ENCODE measurements around the gene COG5.

- TF ChIP-seq CTCF (IDR thresholded peaks at IDR 0.05) (no peak), POLR2AphosphoS5 (IDR thresholded peaks at IDR 0.05) (no peak)
These were observed 15.8 kb upstream of the COG5 start for GRCh38 chr7:107579554-107579884.

All from breast epithelium (tissue), 3 donors.